HG02840 (cell line): ENCODE measurements around the gene MAP3K19.
"Not testable (repeated sequence)": the region's sequence is repeated elsewhere in the genome, so short reads cannot be mapped to it uniquely, and the experiment has no call there.

Experiments used
- ATAC-seq: cut with Tn5 transposase; IDR thresholded peaks from one replicate; pipeline ENCODE4 v1.9.1; 2021; ENCODE audit warnings: mild to moderate bottlenecking, moderate library complexity, moderate number of reproducible peaks; ENCODE audit not compliant: unreplicated experiment, low FRiP score

MAP3K19 gene

DNA sequence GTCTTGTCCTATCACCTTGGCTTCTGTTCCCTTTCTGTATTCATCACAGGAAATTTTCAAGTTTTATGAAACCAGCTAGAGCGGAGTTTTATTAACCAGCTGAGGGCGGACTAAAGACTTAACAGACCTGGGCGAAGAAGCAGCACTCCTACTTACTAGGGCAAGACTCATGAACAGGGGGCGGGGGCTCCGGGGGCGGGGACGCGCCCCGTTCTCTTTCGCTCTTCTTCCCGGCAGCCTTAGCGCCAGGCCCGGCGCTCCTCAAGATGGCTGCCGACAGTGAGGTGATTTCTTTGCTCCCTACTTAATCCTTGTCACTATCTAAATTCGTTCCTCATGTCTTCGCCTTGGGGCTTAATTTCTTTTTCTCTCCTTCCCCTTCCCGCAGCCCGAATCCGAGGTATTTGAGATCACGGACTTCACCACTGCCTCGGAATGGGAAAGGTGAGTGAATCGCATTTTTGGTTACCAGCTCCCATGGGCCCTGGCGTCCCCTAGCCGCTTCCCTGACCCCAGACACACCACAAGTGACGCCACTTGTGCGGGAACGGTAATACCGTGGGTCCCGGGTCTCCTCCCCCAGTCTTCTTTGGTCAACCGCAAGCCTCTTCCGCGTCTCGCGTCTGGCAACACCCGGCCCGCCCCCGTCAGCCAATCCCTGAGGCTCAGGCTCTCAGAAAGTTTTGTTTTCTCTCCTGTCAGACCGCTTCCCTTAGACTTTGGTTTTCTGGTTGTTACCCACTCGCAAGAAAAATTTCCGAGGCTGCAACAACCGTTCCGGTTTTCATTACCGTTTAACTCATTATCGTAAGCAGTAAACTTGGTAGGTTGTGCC lies 5.0 kb upstream of the MAP3K19 start, which contains the start of gene RAB3GAP1:
Gene RAB3GAP1 (plus strand): TSS at position 251 of the 835 bp plus-strand sequence. CDS start 16 bp downstream, at position 267.
- peak; percentile 79 for ATAC-seq

DNA sequence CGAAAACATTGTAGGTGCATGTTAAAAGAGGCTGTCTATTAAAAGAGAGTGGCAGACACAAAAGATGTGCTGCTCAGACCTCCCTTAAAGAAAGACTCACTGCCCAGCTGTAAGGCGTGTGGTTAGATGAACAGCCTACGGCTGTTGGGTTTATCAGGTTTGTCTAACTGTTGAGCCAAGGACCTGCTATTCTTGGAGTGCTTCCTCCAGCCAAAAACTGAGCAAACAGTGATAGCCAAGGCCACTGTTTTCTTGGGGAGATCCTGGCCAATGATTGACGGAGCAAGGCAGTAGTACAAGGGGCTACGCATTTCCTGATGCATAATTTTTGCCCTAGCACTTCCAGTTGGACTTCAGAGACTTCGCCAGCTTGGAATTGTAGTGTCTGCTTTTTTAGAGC lies 3.4 kb upstream of the MAP3K19 start:
- no peak for ATAC-seq

DNA sequence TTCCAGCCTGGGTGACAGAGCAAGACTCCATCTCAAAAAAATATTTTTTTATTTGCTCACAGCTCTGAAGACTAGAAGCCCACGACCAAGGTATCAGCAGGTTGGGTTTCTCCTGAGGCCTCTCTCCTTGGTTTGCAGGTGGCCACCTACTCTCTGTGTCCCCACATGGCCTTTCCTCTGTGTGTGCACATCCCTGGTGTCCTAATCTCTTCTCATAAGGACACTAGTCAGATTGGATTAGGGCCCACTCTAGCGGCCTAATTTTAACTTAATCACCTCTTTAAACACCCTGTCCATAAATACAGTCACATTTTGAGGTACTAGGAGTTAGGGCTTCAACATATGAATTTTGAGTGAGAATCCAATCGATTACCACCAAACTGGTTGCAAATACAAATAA lies 2.9 kb upstream of the MAP3K19 start:
- no peak for ATAC-seq

DNA sequence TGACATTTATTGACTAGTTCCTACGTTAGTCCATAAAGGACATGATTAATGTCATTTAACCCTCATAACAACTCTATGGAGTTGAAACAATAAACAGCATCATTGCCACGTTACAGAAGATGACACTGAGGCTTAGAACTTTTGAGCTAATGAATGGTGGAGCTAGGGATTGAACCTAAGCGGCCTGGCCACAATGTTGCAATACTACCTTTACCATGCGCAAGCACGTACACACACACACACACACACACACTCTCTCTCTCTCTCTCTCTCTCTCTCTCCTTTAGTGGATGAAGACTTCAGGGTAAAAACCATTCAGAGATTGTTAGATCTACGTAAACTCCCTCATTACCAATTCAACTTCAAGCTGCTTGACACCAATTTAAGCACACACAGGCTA lies 875 bp upstream of the MAP3K19 start:
- ATAC-seq, result no peak

DNA sequence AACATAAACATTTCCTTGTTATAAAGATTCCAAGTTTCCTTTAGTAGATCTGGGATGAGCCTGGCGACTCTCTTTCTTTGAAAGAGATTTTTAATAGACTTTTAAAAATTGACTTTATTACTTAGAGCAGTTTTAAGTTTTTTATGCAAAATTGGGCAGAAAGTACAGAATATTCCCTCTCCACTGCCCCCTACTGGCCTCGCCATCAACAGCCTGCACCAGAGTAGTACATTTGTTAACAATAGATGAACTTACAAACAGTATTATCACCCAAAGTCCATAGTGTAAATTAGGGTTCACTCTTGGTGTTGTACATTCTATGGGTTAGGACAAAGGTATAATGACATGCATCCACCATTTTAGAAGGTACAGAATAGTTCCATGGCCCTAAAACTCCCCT lies 3.9 kb downstream of the MAP3K19 start:
- ATAC-seq, result no peak

DNA sequence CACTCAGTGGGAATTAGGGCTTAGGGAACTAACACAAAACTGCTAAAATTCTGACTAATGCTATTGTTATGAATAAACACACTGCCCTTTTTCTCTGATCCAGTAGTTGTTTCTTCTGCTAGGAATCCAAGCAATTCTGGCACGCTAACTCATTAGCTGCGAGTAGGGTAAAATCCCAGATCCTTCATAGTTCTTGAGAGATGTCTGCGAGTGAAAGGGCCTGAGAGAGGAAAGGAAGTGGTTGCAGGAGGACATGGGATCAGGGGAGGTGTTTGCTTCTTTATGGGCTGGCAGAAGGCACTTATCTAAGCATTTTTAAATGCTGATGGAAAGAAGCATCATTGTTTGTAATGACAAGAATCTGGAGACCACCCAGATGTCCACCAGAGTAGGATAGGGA lies 9.4 kb downstream of the MAP3K19 start:
- ATAC-seq, result no peak

DNA sequence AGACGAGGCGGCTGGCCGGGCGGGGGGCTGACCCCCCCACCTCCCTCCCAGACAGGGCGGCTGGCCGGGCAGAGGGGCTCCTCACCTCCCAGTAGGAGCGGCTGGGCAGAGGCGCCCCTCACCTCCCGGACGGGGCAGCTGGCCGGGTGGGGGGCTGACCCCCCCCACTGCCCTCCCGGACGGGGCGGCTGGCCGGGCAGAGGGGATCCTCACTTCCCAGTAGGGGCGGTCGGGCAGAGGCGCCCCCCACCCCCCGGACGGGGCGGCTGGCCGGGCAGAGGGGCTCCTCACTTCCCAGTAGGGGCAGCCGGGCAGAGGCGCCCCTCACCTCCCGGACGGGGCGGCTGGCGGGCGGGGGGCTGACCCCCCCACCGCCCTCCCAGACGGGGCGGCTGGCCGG lies 14.0 kb downstream of the MAP3K19 start:
- ATAC-seq, result not testable (repeated sequence)

DNA sequence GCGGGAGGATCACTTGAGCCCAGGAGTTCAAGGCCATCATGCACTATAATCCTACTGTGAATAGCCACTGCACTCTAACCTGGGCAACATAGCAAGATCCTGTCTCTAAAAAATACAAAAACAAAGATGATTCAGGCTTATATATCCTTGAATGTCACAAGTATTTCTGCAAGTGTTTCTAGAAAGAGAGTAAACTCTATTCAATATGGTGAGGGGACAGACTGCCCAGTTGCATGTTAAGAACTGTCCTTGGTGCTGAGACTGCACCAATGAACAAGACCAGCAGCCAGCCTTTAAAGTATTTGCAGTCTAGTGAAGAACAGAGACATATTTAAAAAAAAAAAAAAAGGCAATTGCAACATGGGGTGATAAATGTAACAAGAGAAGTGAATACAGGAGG lies 16.4 kb downstream of the MAP3K19 start:
- ATAC-seq, result no peak

DNA sequence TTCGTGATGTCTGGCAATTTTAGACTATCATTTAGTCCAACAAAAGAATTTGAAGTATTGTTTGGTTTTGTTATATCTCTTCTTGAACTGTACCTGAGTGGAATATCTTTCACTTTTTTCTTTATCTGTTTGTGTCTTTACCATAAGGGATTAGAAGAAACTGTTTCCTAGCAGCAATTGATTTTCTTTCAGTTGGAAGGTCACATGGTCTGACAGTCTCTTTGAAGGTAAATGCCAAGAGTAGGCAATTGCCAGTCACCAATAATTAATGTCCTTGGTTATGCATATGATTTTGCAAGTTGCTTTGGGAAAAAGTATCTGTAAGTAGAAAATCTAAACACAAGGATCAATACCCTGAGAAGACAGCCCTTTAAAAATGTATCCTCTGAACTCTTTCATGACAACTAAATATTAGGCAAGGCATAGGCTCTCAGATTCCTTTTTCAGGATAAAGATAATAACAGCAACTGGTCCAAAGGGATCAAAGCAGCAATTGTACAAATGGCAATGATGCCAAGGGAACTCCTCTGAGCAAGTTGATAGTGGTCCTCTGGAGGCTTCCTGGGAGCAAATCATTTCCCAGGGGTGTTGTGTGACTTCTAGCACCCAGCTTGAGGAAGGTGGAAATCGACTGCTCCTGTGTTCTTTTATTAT lies 17.6 kb downstream of the MAP3K19 start:
- ATAC-seq, result no peak

DNA sequence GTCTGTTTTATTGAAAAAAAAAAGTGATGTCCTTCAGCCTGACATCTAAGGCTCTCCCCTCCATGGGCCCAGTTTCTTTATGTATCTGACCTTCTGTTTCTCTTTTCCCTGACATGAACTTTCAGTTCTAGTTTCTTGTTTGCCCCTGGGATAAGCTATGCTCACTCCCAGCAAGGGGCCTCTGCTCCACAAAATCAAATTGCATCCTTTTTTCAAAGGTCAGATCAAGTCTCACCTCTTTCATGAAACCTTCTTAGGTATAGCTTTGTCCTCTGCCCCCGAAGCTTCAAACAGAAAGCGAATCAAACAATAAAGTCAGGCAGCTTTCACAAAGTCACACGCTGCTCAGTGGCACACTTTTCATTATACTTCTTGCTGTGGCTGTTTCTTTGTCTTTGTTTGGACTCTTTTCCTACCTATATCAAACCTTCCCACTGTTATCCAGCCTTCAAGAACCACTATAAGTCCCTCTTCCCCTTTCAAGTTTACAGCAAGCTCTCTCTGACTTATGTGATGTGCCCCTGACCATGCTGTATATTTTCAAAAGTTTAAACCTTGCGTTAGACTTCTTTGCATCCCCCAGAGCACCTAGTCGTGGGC lies 23.3 kb downstream of the MAP3K19 start:
- ATAC-seq, result no peak

DNA sequence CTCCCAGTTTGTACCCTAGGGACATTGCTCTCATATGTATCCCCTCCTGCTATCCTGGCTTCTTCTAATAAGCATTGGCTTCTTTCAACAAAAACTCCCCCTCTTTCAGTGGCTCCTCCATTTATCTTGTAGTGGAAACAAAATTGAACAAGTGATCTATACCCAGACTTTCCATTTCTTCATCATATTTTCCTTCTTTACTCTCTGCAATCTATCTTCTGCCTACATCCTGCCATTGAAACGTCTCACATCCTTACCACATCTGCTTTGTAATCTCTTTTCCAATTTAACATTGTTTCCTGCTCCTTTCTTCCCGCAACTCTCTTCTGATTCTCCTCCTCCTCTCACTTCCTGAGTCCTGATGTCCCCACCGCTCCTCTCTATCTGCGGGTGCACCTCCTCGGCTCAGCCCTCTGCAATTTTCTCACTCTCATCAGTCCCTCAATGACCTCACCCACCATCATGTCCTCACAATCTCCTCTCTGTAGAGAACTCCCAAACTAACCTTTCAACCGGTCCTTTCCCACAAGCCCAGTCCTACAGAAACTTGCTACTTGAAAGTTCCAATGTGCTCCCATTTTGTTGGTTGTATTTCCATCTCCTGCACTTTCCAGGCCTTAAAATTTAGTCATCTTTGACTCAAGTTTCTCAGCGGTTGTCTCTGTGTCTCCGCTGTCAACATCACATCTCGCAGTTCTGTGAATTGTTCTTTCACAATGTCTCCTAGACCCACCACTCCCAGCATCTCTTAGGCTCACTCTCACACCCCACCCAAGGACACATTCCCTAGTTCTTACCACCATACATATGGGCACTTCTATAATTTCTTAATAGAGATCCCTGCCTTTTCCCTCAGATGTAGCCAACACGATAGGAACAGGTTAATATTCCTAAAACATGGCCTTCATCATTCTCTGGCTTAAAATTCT lies 24.0 kb downstream of the MAP3K19 start:
- ATAC-seq, result no peak

DNA sequence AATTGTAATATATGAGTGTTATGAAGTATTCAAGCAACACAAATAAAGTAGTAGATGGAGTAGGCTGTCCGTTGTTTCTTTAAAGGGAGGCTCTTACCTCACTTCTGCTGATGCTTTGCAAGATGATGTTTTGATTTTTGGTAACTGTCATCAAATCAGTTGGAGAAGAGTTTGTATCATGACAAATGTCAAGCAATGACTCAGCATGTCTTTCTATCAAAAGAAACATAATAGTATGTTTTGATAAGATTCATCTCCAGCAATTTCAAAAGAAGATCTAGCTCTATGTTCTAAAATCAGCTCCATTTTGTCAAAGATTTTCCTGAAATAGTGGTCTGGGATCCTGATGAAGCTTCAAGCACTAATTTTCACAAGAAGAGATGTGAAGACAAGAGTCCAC lies 25.6 kb downstream of the MAP3K19 start:
- ATAC-seq, result no peak

DNA sequence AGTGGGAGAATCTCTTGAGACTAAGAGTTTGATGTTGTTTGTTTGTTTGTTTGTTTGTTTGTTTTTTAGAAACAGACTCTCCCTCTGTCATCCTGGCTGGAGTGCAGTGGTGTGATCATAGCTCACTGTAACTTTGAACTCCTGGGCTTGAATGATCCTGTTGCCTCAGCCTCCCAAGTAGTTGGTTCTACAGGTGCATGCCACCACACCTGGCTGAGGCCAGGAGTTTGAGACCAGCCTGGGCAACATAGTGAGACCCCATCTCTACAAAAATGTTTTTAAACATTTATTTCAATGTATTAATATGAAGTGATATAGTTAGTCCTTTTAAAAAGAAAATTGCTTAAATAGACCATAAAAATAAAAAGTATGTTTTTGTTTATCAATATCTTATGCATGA lies 35.6 kb downstream of the MAP3K19 start:
- ATAC-seq, result no peak

DNA sequence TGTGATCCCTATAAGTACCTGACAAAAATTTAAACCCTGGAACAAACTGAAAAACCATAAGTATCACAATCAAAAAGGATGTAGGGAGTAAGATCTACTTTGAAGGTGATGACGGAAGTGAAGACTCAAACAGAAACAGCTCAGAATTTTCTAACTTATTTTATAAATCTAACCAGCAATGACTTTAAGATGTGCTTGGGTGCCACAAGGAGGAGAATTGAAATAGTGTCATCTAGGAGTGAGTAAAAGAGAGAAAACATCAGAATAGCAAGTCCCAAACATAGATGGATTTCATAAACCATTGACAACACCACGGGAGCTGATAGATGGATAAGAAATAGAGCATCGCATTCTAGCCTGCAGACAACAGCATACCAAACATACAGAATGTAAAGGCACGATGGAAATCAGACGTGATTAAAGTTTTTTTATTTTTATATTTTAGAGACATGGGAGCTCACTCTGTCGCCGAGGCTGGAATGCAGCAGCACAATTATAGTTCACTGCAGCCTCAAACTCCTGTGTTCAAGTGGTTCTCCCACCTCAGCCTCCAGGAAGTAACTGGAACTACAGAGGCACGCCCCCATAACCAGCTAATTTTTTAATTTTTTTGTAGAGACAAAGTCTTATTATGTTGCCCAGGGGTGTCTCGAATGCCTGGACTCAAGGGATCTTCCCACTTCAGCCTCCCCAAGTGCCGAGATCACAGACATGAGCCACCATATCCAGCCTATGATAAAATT lies 36.9 kb downstream of the MAP3K19 start:
- ATAC-seq, result no peak

DNA sequence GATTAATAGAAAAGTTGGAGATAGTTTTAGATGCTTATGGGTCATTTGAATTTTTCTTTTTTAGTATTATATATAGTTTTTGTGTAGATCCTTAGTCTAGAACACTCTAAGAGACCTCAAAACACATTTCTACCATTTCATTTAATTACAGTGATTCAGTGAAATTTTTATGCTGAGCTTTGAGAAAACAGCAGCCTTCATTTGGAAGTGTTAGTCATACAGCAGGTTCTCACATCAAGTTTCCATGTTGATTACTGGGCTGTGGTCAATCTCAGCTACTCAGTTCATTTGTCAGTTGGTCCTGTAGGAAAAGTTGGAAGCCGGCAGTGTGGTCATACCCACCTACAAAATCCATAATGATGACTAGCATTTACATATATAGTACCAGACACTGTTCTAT lies 37.9 kb downstream of the MAP3K19 start:
- ATAC-seq, result no peak

DNA sequence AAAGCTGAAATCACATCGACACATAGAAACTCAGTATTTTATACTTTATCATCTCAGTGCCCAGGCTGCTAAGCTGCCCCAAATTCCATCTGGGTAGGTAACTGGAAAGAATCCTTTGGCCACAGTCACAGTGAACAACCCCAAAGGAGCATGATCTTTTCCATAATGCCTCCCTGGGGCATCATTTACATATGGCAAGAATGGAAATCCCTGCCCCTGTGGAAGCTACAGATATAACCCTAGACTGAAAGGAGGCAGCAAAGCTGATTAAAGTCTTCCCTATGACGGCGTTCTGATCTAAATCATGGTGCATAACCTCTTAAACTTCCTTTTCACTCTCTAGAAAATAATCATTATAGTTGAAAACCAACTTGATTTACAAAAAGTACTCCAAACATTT lies 41.5 kb downstream of the MAP3K19 start:
- ATAC-seq, result no peak

DNA sequence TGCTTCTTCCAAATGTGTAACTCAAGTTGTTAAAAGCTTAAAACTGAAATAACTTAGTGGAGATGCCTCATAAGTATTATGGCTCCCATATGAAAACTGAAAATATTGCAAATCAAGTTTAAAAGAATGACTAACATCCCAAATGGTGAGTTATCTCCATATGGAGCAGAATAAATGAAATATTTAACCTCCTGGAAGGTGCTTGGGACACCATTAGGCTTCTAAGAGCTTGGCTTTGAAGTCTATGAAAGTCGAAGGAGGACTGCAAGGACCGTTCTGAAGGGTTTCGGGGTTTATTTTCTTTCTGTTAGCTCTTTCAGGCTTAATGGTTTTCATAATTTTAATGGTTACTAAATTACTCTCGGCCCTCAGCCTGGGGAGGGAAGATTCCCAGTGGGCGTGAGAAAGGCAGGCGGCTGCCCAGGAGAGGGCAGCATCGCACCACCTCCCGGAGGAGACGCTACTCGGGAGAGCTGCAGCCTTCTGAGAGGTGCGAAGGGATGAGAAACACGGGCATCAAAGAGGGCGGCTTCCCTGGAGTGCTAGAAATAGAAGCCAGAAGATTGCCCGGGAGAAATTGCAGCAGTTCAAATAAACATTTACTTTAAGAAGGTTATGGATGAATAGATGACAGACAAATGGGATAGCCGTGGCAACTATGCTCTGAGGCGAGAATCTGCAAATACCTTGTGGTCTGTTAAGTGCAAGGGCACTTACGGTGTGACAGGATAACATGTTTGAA lies 43.1 kb downstream of the MAP3K19 start:
- no peak for ATAC-seq

DNA sequence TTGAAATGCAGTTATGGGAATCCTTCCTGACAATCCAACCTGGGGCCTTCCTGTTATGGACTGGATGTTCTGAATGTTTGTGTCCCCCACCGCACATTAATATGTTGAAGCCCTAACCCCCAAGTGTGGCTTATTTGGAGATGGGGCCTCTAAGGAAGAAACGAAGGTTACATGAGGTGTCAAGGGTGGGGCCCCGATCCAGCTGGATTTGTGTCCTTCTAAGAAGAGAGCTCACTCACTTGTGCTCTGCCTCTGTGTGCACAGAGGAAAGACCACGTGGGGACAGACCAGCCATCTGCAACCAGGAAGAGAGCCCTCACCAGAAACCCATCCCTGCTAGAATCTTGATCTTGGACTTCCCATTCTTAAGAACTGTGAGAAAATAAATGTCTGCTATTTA lies 44.4 kb downstream of the MAP3K19 start:
- ATAC-seq, result no peak

DNA sequence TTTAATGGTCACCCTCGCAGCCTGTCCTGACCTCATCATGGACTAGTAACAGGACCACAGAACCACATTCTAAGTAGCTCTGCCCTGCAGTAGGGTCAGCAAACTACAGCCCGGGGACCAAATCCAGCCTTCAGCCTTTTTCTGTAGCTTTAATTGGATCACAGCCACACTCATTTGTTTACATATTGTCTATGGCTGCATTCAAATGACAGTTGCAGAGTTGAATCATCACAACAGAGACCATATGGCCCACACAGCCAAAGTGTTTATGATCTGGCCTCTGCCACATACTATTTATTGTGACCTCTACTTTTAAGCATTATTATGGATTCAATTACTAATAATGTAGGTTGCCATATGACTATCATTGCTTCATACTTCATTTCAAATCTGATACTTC lies 47.7 kb downstream of the MAP3K19 start:
- ATAC-seq, result no peak
